HUES6 (cell line): Measurements from ENCODE around the gene GAL3ST2.
"Not testable (repeated sequence)": the region's sequence is repeated elsewhere in the genome, so short reads cannot be mapped to it uniquely, and the experiment has no call there.

Experiments used
- H3K27ac ChIP-seq: 2 replicates; pipeline ENCODE4 v1.7.0; 2013; ENCODE audit warnings: low read depth, mild to moderate bottlenecking, low read length, inconsistent platforms
- H3K27me3 ChIP-seq: 2 replicates; pipeline ENCODE4 v1.6.1; 2013; ENCODE audit warnings: low read length; ENCODE audit not compliant: control insufficient read depth, insufficient read depth
- H3K36me3 ChIP-seq: 2 replicates; pipeline ENCODE4 v1.6.1; 2013; ENCODE audit warnings: low read length; ENCODE audit not compliant: control insufficient read depth, insufficient read depth
- H3K4me1 ChIP-seq: 2 replicates; pipeline ENCODE4 v1.6.1; 2013; ENCODE audit warnings: low read length; ENCODE audit not compliant: control insufficient read depth, insufficient read depth
- H3K4me3 ChIP-seq: 2 replicates; pipeline ENCODE4 v1.5.1; 2013; ENCODE audit warnings: low read depth, low read length
- H3K9ac ChIP-seq: one replicate; pipeline ENCODE4 v1.6.1; 2013; ENCODE audit warnings: mild to moderate bottlenecking, low read length
- H3K9me3 ChIP-seq: 2 replicates; pipeline ENCODE4 v1.6.1; 2013; ENCODE audit warnings: low read depth, low read length; ENCODE audit not compliant: control insufficient read depth, insufficient read depth

Gene GAL3ST2

GRCh38 chr2:241833756-241834526 is 57.3 kb downstream of the GAL3ST2 start:
- not testable (repeated sequence) for H3K4me1 ChIP-seq, H3K9me3 ChIP-seq

GRCh38 chr2:241834527-241835210 is 58.0 kb downstream of the GAL3ST2 start:
- Histone ChIP-seq H3K27me3 (no peaks in the 10 kb centered on the region), H3K9me3 (peaks cover 6% of the 10 kb centered on the region; the same call in 1 of the 2 replicates), H3K4me1 (no peaks in the 10 kb centered on the region), H3K36me3 (no peaks in the 10 kb centered on the region), H3K27ac (no peak overlapping the region), H3K4me3 (no peak overlapping the region), H3K9ac (no peak overlapping the region)

More at GRCh38 chr2:241833756-241834526, 57.3 kb downstream of the GAL3ST2 start:
- H3K36me3 ChIP-seq, H3K27me3 ChIP-seq, H3K9ac ChIP-seq, H3K4me3 ChIP-seq, H3K27ac ChIP-seq: not testable (repeated sequence)

- no peak overlapping the region for H3K27ac ChIP-seq
- H3K27me3 ChIP-seq, result no peaks in the 10 kb centered on the region
Measured at GRCh38 chr2:241835611-241836010, 59.0 kb downstream of the GAL3ST2 start.

GRCh38 chr2:241836292-241836691 is 59.7 kb downstream of the GAL3ST2 start:
- Histone ChIP-seq H3K27me3 (no peaks in the 10 kb centered on the region), H3K9ac (no peak overlapping the region), H3K4me1 (no peaks in the 10 kb centered on the region), H3K27ac (no peak overlapping the region), H3K9me3 (peaks cover 6% of the 10 kb centered on the region; the same call in 1 of the 2 replicates), H3K36me3 (no peaks in the 10 kb centered on the region), H3K4me3 (no peak overlapping the region)

More at GRCh38 chr2:241835611-241836010, 59.0 kb downstream of the GAL3ST2 start:
- Histone ChIP-seq H3K9ac (no peak overlapping the region), H3K4me1 (no peaks in the 10 kb centered on the region), H3K36me3 (no peaks in the 10 kb centered on the region), H3K4me3 (no peak overlapping the region), H3K9me3 (peaks cover 6% of the 10 kb centered on the region; the same call in 1 of the 2 replicates)

DNA sequence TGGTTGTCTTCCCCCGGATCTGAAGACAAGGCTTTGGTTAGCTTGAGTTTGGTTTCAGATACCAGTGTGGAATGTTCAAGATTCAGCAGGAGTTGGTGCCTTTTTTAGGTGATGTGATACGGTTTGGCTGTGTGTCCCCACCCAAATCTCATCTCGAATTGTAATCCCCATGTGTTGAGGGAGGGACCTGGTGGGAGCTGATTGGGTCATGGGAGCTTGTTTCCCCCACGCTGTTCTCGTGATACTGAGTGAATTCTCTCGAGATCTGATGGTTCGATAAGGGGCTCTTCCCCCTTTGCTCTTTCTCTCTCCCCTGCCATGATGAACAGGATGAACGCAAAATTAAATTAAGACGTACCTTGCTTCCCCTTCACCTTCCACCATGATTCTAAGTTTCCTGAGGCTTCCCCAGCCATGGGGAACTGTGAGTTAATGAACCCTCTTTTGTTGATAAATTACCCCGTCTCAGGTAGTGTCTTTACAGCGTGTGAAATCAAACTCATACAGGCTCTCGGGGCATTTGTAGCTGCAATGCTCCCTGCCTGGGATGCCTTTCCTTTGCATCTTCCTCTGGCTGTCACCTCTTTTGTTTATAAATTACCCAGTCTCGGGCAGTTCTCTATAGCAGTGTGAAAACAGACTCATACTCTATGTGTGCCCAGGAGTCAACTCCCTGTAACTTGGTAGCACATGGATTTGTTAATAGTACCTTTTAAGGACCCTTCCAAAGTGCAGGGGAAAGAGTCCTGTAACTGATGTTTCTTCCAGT is 60.8 kb downstream of the GAL3ST2 start:
- Histone ChIP-seq H3K27me3 (no peaks in the 10 kb centered on the region; the same call in 1 of the 2 replicates), H3K4me3 (no peak overlapping the region)

GRCh38 chr2:241841181-241842066 is 64.8 kb downstream of the GAL3ST2 start:
- peaks cover 3% of the 10 kb centered on the region; the same call in 1 of the 2 replicates for H3K9me3 ChIP-seq
- 0 out of 2 replicates have a peak, but pooled peaks cover 5% of the 10 kb centered on the region for H3K4me1 ChIP-seq
- peaks cover 29% of the 10 kb centered on the region for H3K27me3 ChIP-seq
- H3K4me3 ChIP-seq, result no peak overlapping the region
- H3K27ac ChIP-seq, result no peak overlapping the region
- H3K36me3 ChIP-seq, result no peaks in the 10 kb centered on the region
- H3K9ac ChIP-seq, result no peak overlapping the region

More for the DNA sequence above, 60.8 kb downstream of the GAL3ST2 start:
- Histone ChIP-seq H3K9ac (no peak overlapping the region), H3K27ac (no peak overlapping the region), H3K4me1 (no peaks in the 10 kb centered on the region), H3K36me3 (no peaks in the 10 kb centered on the region), H3K9me3 (peaks cover 6% of the 10 kb centered on the region; the same call in 1 of the 2 replicates)

GRCh38 chr2:241842067-241842415 is 65.4 kb downstream of the GAL3ST2 start:
- no peak overlapping the region for H3K27ac ChIP-seq
- peaks cover 2% of the 10 kb centered on the region; the same call in 1 of the 2 replicates for H3K9me3 ChIP-seq
- no peak overlapping the region for H3K4me3 ChIP-seq
- 0 out of 2 replicates have a peak, but pooled peaks cover 5% of the 10 kb centered on the region for H3K4me1 ChIP-seq
- peaks cover 29% of the 10 kb centered on the region for H3K27me3 ChIP-seq
- H3K36me3 ChIP-seq, result no peaks in the 10 kb centered on the region
- no peak overlapping the region for H3K9ac ChIP-seq

GRCh38 chr2:241842620-241843211 is 66.1 kb downstream of the GAL3ST2 start:
- no peak overlapping the region for H3K9ac ChIP-seq
- H3K27ac ChIP-seq, result no peak overlapping the region
- no peak overlapping the region for H3K4me3 ChIP-seq
- H3K4me1 ChIP-seq, result 0 out of 2 replicates have a peak, but pooled peaks cover 5% of the 10 kb centered on the region
- H3K9me3 ChIP-seq, result no peaks in the 10 kb centered on the region
- no peaks in the 10 kb centered on the region for H3K36me3 ChIP-seq
- H3K27me3 ChIP-seq, result peaks cover 29% of the 10 kb centered on the region

DNA sequence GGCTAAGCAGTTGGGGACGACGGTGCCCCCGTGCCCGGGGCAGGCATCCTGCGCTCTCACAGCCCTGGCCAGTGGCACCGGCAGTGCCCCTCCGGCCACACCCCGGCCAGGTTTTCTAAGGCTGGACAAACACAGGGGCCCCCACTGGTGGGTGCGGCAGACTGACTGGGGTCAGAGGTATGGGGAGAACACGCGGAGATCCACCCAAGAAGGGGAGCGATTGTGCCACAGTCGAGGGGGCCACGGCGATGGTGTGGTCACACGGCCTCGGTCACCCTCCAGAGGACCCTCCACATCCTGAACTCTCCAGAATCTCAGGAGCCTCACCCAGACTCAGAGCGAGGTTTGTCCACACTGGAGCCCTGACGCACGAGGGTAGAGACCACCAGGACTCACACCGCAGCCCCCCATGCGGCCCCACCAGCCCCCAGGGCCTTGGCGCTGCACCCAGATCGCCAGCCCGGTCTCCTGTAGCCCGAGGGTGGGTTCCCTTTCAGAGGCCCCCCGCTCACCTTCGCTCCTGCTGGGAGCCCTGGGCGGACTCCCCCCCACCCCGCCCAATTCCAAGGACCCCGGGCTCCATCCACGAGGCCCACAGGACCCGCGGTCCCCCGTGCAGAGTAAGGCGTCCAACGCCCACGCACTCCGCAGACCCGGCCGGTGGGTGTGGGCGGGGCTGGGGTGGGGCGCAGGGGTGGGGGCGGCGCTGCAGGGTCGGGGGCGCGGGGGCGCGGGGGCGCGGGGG is 66.9 kb downstream of the GAL3ST2 start:
- no peak overlapping the region for H3K9ac ChIP-seq
- peak overlapping the region; percentile 59; the same call in 1 of the 2 replicates for H3K4me3 ChIP-seq
- 0 out of 2 replicates have a peak, but pooled peaks cover 5% of the 10 kb centered on the region for H3K4me1 ChIP-seq

More for the DNA sequence above, 66.9 kb downstream of the GAL3ST2 start:
- Histone ChIP-seq H3K9me3 (no peaks in the 10 kb centered on the region), H3K36me3 (no peaks in the 10 kb centered on the region), H3K27me3 (peaks cover 29% of the 10 kb centered on the region), H3K27ac (no peak overlapping the region)
